ENCODE data around the gene SREBF1. TPM values are rescaled to one million over a fixed set of nuclear protein-coding genes. Genes with fewer than 3 reads are reported as not detected.

The SREBF1 gene
- total and polyA plus RNA-seq, 8 donors, result 13.1 to 207 (median 80.3) TPM

DNA sequence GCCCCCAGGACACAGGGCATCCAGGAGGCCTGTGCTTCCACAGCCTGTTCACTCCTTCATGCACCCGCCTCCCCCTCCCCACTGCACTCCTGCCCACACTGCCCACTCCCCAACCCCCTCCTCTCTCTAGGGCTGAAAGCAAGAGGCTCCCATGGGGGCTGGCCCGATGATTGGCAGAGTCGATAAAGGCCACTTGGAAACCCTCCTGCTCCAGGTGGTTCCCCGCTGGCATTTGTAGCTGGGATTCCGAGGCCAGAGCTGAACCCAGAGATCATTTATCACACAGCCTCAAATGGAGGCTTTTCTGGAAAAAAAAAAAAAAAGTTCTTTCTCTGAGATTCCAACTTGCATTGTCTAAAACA, 74.1 kb downstream of the SREBF1 start:
- DNase-seq, result no peak
- 56 to 78% (median 68%) methylated on average over 5 of the region's 5 CpGs for WGBS, 5 donors
- Histone ChIP-seq H3K36me3 (peaks cover 0 to 16% (median 2%) of the 10 kb centered on the region in 4 donors), H3K4me1 (peaks cover 13 to 58% (median 35%) of the 10 kb centered on the region in 4 donors), H3K27ac (no peak overlapping the region), H3K9me3 (no peaks in the 10 kb centered on the region), H3K4me3 (no peak overlapping the region), H3K27me3 (no peaks in the 10 kb centered on the region)
- intact Hi-C loops (cut with DNase I; ENCODE audit: low total_unique reads), result no loop called here
- TF ChIP-seq EP300 (IDR thresholded peaks at IDR 0.05), result no peak

Small RNA genes within 50 kb of the gene (small RNA-seq; reads per million reads assigned to genes)
- gene MIR33B (0 to 0.68 (median 0.23) reads per million in 4 donors), gene MIR6777 (0 to 2.0 (median 0.10) reads per million in 4 donors)

Other genes with a start within 250 kb of the SREBF1 start
- gene PEMT, start 245.3 kb downstream of the SREBF1 start, total RNA-seq, result 10 to 100 TPM in 4 of 5 donors, 1 to 10 TPM in 1; 7.0 to 44.6 (median 30.3) TPM
- gene PEMT, start 245.3 kb downstream of the SREBF1 start, polyA plus RNA-seq, result 10 to 100 TPM; 13.3 to 38.1 (median 23.7) TPM
- 10 to 100 TPM; 19.1 to 94.5 (median 46.9) TPM for gene RAI1, start 155.5 kb downstream of the SREBF1 start, total RNA-seq
- gene RAI1, start 155.5 kb downstream of the SREBF1 start, polyA plus RNA-seq, result 10 to 100 TPM in 2 of 3 donors, 1 to 10 TPM in 1; 4.6 to 12.5 (median 12.0) TPM
- 100 to 1,000 TPM in 1 of 5 donors, 10 to 100 TPM in 4; 33.8 to 154 (median 51.3) TPM for gene TOM1L2, start 135.4 kb upstream of the SREBF1 start, total RNA-seq
- 10 to 100 TPM; 13.3 to 24.2 (median 23.1) TPM for gene TOM1L2, start 135.4 kb upstream of the SREBF1 start, polyA plus RNA-seq
- gene DRC3, start 135.9 kb upstream of the SREBF1 start, total RNA-seq, result 10 to 100 TPM in 1 of 5 donors, 1 to 10 TPM in 3, not detected in 1; 1.1 to 16.5 (median 2.2) TPM
- 1 to 10 TPM; 1.6 to 6.4 (median 1.7) TPM for gene DRC3, start 135.9 kb upstream of the SREBF1 start, polyA plus RNA-seq
- 100 to 1,000 TPM in 1 of 5 donors, 10 to 100 TPM in 2, 1 to 10 TPM in 2; 5.4 to 250 (median 17.6) TPM for gene ATPAF2, start 202.2 kb upstream of the SREBF1 start, total RNA-seq
- gene ATPAF2, start 202.2 kb upstream of the SREBF1 start, polyA plus RNA-seq, result 10 to 100 TPM; 10.4 to 24.2 (median 20.6) TPM
- gene GID4, start 202.4 kb upstream of the SREBF1 start, total RNA-seq, result 10 to 100 TPM in 3 of 5 donors, 1 to 10 TPM in 2; 3.5 to 18.1 (median 11.6) TPM
- 1 to 10 TPM; 3.2 to 4.7 (median 3.5) TPM for gene GID4, start 202.4 kb upstream of the SREBF1 start, polyA plus RNA-seq

All from stomach (tissue), 9 donors.